Fibroblast of lung (primary cell): ENCODE results near the gene CREB3L1. TPM values are rescaled to one million over a fixed set of nuclear protein-coding genes. Genes with fewer than 3 reads are reported as not detected.

Experiments used
- DNase-seq, 2 donors: peaks; one replicate each; pipeline versions ENCODE4 v3.0.0 to v3.0.0-alpha.2; 2010; ENCODE audit warnings: low read depth in 2 of 2
- H2AFZ ChIP-seq: 2 replicates; pipeline ENCODE4 v1.5.1; 2012; ENCODE audit warnings: low read length, control low read depth, inconsistent platforms
- H3K27ac ChIP-seq: 2 replicates; pipeline ENCODE4 v1.5.1; 2011; ENCODE audit warnings: low read length, control low read depth; ENCODE audit not compliant: insufficient read depth
- H3K27me3 ChIP-seq: 2 replicates; pipeline ENCODE4 v1.5.1; 2011; ENCODE audit warnings: mild to moderate bottlenecking, low read length; ENCODE audit not compliant: control insufficient read depth, insufficient read depth
- H3K36me3 ChIP-seq: 2 replicates; pipeline ENCODE4 v1.5.1; 2011; ENCODE audit warnings: low read length; ENCODE audit not compliant: control insufficient read depth, insufficient read depth
- H3K4me1 ChIP-seq: 2 replicates; pipeline ENCODE4 v1.5.1; 2011; ENCODE audit warnings: low read length; ENCODE audit not compliant: control insufficient read depth, insufficient read depth; ENCODE audit errors: extremely low read depth
- H3K4me2 ChIP-seq: 2 replicates; pipeline ENCODE4 v1.5.1; 2011; ENCODE audit warnings: low read length, control low read depth; ENCODE audit not compliant: insufficient read depth; ENCODE audit errors: extremely low read depth
- H3K4me3 ChIP-seq, 4 experiments: fragments of 200-600 bp in 1 of 4; sonication (generic) in 1 of 4; replicated peaks in 1 of 4; 2 replicates each; pipeline ENCODE4 v1.5.1; 2011 to 2016; ENCODE audit warnings: low read length in 4 of 4, low read depth in 3 of 4, mild to moderate bottlenecking in 3 of 4, control low read depth in 2 of 4, inconsistent platforms in 1 of 4, mixed read lengths in 1 of 4; ENCODE audit not compliant: insufficient read depth in 1 of 4; ENCODE audit errors: control extremely low read depth in 1 of 4
- H3K79me2 ChIP-seq: 2 replicates; pipeline ENCODE4 v1.5.1; 2012; ENCODE audit warnings: mild to moderate bottlenecking, low read length, inconsistent platforms; ENCODE audit not compliant: control insufficient read depth, insufficient read depth
- H3K9ac ChIP-seq: 2 replicates; pipeline ENCODE4 v1.5.1; 2011; ENCODE audit warnings: mild to moderate bottlenecking, low read length, control low read depth; ENCODE audit not compliant: insufficient read depth
- H3K9me3 ChIP-seq: 2 replicates; pipeline ENCODE4 v1.5.1; 2012; ENCODE audit warnings: low read depth, low read length; ENCODE audit not compliant: control insufficient read depth, insufficient read depth
- H4K20me1 ChIP-seq: 2 replicates; pipeline ENCODE4 v1.5.1; 2011; ENCODE audit warnings: low read length; ENCODE audit not compliant: control insufficient read depth, insufficient read depth; ENCODE audit errors: extremely low read depth
- EZH2 ChIP-seq: IDR thresholded peaks from 2 replicates; pipeline ENCODE4 v1.5.1; 2012; ENCODE audit warnings: low read length, control low read depth, mild to moderate bottlenecking; ENCODE audit errors: missing control alignments
- polyA minus RNA-seq: library from RNA; depleted of rRNA, polyadenylated mRNA; stranded (reverse); fragments of >200 nt; gene quantifications from 2 replicates; pipeline ENCODE4 v1.2.3, GENCODE V29; 2011; ENCODE audit warnings: low replicate concordance
- polyA plus RNA-seq, 2 donors: library from polyadenylated mRNA; depleted of rRNA in 1 of 2; stranded (reverse) in 1 of 2; unstranded in 1 of 2; fragments of >200 nt; gene quantifications; 2 replicates each; pipeline ENCODE4 v1.2.1, GENCODE V29; 2011 to 2012; ENCODE audit warnings: missing spikeins in 1 of 2
- total RNA-seq: library from RNA; depleted of rRNA; stranded (reverse); fragments of >200 nt; gene quantifications from 2 replicates; pipeline ENCODE4 v1.2.1, GENCODE V29; 2014
- TF ChIP-seq, protein P1 (sequence below), 2 donors: IDR thresholded peaks in 1 of 2; conservative IDR thresholded peaks in 1 of 2; 1 replicate in 1 of 2; 2 replicates in 1 of 2; pipeline ENCODE4 v1.5.1; 2011 to 2012; ENCODE audit warnings: low read length in 2 of 2, control low read depth in 1 of 2, inconsistent platforms in 1 of 2, low read depth in 1 of 2, mild to moderate bottlenecking in 1 of 2

The CREB3L1 gene, protein sequence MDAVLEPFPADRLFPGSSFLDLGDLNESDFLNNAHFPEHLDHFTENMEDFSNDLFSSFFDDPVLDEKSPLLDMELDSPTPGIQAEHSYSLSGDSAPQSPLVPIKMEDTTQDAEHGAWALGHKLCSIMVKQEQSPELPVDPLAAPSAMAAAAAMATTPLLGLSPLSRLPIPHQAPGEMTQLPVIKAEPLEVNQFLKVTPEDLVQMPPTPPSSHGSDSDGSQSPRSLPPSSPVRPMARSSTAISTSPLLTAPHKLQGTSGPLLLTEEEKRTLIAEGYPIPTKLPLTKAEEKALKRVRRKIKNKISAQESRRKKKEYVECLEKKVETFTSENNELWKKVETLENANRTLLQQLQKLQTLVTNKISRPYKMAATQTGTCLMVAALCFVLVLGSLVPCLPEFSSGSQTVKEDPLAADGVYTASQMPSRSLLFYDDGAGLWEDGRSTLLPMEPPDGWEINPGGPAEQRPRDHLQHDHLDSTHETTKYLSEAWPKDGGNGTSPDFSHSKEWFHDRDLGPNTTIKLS
- total RNA-seq = 14.4 and 28.4 TPM in 2 replicates
- 18.8 and 31.2 TPM in 2 replicates for polyA plus RNA-seq
- 112 and 132 TPM in 2 replicates for polyA plus RNA-seq (2012)
- polyA minus RNA-seq = 267 and 318 TPM in 2 replicates

DNA sequence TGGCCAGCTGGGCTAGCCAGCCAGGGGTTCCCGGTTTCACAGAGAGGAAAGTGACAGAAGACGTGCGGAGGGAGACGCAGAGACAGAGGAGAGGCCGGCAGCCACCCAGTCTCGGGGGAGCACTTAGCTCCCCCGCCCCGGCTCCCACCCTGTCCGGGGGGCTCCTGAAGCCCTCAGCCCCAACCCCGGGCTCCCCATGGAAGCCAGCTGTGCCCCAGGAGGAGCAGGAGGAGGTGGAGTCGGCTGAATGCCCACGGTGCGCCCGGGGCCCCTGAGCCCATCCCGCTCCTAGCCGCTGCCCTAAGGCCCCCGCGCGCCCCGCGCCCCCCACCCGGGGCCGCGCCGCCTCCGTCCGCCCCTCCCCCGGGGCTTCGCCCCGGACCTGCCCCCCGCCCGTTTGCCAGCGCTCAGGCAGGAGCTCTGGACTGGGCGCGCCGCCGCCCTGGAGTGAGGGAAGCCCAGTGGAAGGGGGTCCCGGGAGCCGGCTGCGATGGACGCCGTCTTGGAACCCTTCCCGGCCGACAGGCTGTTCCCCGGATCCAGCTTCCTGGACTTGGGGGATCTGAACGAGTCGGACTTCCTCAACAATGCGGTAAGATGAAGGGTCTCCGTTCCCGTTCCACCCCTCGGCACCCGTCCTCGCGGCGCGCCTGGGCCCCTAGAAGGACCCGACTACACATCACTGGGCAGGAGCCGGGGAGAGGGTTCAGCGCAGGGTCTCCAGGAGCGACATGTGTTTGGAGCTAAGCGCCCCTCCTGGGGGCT, at the start of gene CREB3L1:
CREB3L1 (plus strand) TSS at position 41 of the 765 bp plus-strand sequence; CDS start at position 491, 450 bp downstream.
- peak within 1 kb of the TSS; percentile 69 for H3K9ac ChIP-seq
- H3K27ac ChIP-seq = peak within 1 kb of the TSS; percentile 68
- peaks cover 30% of the 10 kb centered on the region for H3K4me1 ChIP-seq
- H4K20me1 ChIP-seq = no peaks in the 10 kb centered on the region
- H3K4me3 ChIP-seq = peak within 1 kb of the TSS; percentile 76 to 95 (median 92)
- H3K79me2 ChIP-seq = peaks cover 50% of the 10 kb centered on the region
- no peaks in the 10 kb centered on the region for H3K27me3 ChIP-seq
- no peaks in the 10 kb centered on the region for H3K9me3 ChIP-seq
- peak within 1 kb of the TSS; percentile 99 for H3K4me2 ChIP-seq
- H2AFZ ChIP-seq = no peak within 1 kb of the TSS
- H3K36me3 ChIP-seq = peaks cover 2% of the 10 kb centered on the region
- DNase-seq = peak; percentile 17 to 33
- no peak for TF ChIP-seq EZH2
- TF ChIP-seq, protein P1, sequence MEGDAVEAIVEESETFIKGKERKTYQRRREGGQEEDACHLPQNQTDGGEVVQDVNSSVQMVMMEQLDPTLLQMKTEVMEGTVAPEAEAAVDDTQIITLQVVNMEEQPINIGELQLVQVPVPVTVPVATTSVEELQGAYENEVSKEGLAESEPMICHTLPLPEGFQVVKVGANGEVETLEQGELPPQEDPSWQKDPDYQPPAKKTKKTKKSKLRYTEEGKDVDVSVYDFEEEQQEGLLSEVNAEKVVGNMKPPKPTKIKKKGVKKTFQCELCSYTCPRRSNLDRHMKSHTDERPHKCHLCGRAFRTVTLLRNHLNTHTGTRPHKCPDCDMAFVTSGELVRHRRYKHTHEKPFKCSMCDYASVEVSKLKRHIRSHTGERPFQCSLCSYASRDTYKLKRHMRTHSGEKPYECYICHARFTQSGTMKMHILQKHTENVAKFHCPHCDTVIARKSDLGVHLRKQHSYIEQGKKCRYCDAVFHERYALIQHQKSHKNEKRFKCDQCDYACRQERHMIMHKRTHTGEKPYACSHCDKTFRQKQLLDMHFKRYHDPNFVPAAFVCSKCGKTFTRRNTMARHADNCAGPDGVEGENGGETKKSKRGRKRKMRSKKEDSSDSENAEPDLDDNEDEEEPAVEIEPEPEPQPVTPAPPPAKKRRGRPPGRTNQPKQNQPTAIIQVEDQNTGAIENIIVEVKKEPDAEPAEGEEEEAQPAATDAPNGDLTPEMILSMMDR (conservative IDR thresholded peaks at IDR 0.05 in 1 of 2, IDR thresholded peaks at IDR 0.05 in 1 of 2; ENCODE audit: low read depth in 1 of 2, low read length in 2 of 2) = no peak

DNA sequence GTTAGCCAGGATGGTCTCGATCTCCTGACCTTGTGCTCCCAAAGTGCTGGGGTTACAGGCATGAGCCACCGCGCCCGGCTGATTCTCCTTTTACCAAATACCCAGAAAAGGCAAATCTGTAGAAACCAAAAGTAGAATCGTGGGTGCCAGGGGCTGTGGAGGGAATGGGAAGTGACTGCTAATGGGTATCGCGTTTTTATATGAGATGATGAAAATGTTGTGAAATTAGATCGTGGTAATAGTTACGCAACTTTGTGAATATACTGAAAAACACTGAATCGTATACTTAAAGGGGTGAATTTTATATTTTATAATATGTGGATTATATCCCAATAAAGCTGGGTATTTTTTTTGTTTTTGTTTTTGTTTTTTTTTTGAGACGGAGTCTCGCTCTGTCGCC, 48.2 kb upstream of the CREB3L1 start:
- H2AFZ ChIP-seq = no peak overlapping the region
- no peak for DNase-seq
- H3K9ac ChIP-seq = no peak overlapping the region
- no peaks in the 10 kb centered on the region for H3K27me3 ChIP-seq
- H3K27ac ChIP-seq = no peak overlapping the region
- TF ChIP-seq, protein P1 (conservative IDR thresholded peaks at IDR 0.05 in 1 of 2, IDR thresholded peaks at IDR 0.05 in 1 of 2; ENCODE audit: low read depth in 1 of 2, low read length in 2 of 2) = no peak
- TF ChIP-seq EZH2 = no peak
- H4K20me1 ChIP-seq = no peaks in the 10 kb centered on the region
- no peaks in the 10 kb centered on the region for H3K36me3 ChIP-seq
- no peaks in the 10 kb centered on the region for H3K79me2 ChIP-seq
- H3K4me3 ChIP-seq = no peak overlapping the region
- H3K4me2 ChIP-seq = no peak overlapping the region
- H3K4me1 ChIP-seq = no peaks in the 10 kb centered on the region
- no peaks in the 10 kb centered on the region for H3K9me3 ChIP-seq

DNA sequence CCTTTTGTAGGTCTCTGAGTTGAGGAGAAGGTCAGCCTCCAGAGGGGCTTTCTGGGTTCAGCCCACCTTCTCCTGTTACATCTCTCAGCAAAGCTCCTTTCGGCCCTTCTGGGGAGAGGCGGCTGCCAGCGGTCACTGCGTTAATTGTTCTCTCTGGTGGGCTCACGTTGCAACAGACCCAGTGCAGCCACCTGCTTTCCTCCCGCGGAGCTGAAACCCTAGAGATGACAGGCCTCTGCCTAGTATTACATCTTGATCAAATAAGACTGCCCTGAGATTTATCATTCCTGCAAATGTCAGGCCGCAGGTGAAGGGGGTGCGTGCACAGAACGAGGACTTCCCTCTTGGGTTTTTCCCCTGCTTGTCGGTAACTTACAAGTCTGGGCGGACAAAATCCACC, 43.2 kb upstream of the CREB3L1 start:
- Histone ChIP-seq H3K4me3 (no peak overlapping the region), H4K20me1 (no peaks in the 10 kb centered on the region), H3K27ac (no peak overlapping the region), H3K27me3 (no peaks in the 10 kb centered on the region), H3K79me2 (peaks cover 2% of the 10 kb centered on the region), H3K4me1 (peaks cover 11% of the 10 kb centered on the region), H3K9me3 (no peaks in the 10 kb centered on the region), H3K36me3 (no peaks in the 10 kb centered on the region), H2AFZ (no peak overlapping the region), H3K9ac (no peak overlapping the region), H3K4me2 (no peak overlapping the region)
- DNase-seq = no peak
- TF ChIP-seq, protein P1 (conservative IDR thresholded peaks at IDR 0.05 in 1 of 2, IDR thresholded peaks at IDR 0.05 in 1 of 2; ENCODE audit: low read depth in 1 of 2, low read length in 2 of 2) = no peak
- TF ChIP-seq EZH2 = no peak
